Activated B cell treated with CpG ODN at 0.5 μM for 24 hours (primary cell): ENCODE results near the gene H2AZ2. TPM values are rescaled to one million over a fixed set of nuclear protein-coding genes. Genes with fewer than 3 reads are reported as not detected.

Experiments used
- ATAC-seq: fragments of 200-7000 bp; cut with Tn5 transposase; one replicate; pipeline ENCODE4 v1.10.0; 2021; ENCODE audit warnings: low read depth, mild to moderate bottlenecking, moderate library complexity
- CTCF ChIA-PET: fragments of 350-600 bp; sonication (Branson Sonifier 250); formaldehyde crosslinking; loops from one replicate; lab custom pipeline; 2021; ENCODE audit warnings: antibody characterized with exemption; lab: Charles Lee
- POLR2A ChIA-PET: fragments of 350-600 bp; sonication (Branson Sonifier 250); formaldehyde crosslinking; loops from one replicate; lab custom pipeline; 2021; ENCODE audit warnings: antibody characterized with exemption; lab: Charles Lee
- DNase-seq: peaks from one replicate; pipeline ENCODE4 v3.0.0; 2022
- H3K27ac Mint-ChIP-seq: one replicate; pipeline ENCODE4 v1.8.0; 2020; ENCODE audit warnings: mixed read lengths
- H3K27me3 Mint-ChIP-seq: one replicate; pipeline ENCODE4 v1.8.0; 2021; ENCODE audit warnings: mixed read lengths
- H3K36me3 Mint-ChIP-seq: one replicate; pipeline ENCODE4 v1.8.0; 2021; ENCODE audit warnings: low read depth, mixed read lengths
- H3K4me1 Mint-ChIP-seq: one replicate; pipeline ENCODE4 v1.8.0; 2021; ENCODE audit warnings: mixed read lengths
- H3K4me3 Mint-ChIP-seq: one replicate; pipeline ENCODE4 v1.8.0; 2020; ENCODE audit warnings: mild to moderate bottlenecking, mixed read lengths
- H3K9me3 Mint-ChIP-seq: one replicate; pipeline ENCODE4 v1.8.0; 2020; ENCODE audit warnings: mixed read lengths
- intact Hi-C: fragments of 100-400 bp; cut with micrococcal nuclease; formaldehyde crosslinking; loops from one replicate; pipeline ENCODE4 v1.15.1; 2024
- total RNA-seq: library from RNA; stranded (reverse); gene quantifications from 2 replicates; pipeline ENCODE4 v1.2.3, GENCODE V29; 2022
- TF ChIP-seq, protein P1 (sequence below): fragments of 200-600 bp; IDR thresholded peaks from one replicate; pipeline ENCODE4 v1.8.0; 2022; ENCODE audit warnings: antibody characterized with exemption, mild to moderate bottlenecking

Gene H2AZ2
- total RNA-seq, 1 donor from 2014 or later: 111 TPM

DNA sequence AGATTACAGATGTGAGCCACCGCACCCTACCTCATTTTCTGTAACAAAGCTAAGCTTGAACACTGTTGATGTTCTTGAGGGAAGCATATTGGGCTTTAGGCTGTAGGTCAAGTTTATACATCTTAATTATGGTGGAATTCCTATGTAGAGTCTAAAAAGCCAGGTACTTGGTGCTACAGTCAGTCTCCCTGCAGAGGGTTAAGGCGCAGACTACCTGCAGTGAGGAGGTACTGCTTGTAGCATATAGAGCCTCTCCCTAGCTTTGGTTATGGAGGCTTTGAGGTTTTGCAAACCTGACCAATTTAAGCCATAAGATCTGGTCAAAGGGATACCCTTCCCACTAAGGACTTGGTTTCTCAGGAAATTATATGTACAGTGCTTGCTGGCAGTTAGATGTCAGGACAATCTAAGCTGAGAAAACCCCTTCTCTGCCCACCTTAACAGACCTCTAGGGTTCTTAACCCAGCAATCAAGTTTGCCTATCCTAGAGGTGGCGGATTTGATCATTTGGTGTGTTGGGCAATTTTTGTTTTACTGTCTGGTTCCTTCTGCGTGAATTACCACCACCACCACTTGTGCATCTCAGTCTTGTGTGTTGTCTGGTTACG is 45.4 kb downstream of the H2AZ2 start:
- ChIA-PET POLR2A (interaction anchor here (0.6 to 0.8 kb wide), 3 partner anchors 34 to 314 kb away, joined by 3 to 4 read pairs (median 3); no protein-coding TSS in a partner anchor), CTCF (interaction anchor here (1.2 kb wide), 1 partner anchor 45 kb away, joined by 3 read pairs; the partner anchor contains the start of gene H2AZ2)
- Mint-ChIP-seq H3K9me3 (no peaks in the 10 kb centered on the region), H3K27ac (no peak overlapping the region), H3K27me3 (no peaks in the 10 kb centered on the region), H3K4me1 (peaks cover 31% of the 10 kb centered on the region), H3K36me3 (peaks cover 69% of the 10 kb centered on the region), H3K4me3 (no peak overlapping the region)
- DNase-seq (no peak), ATAC-seq (no peak)
- intact Hi-C loops: no loop called here
- TF ChIP-seq, protein P1, sequence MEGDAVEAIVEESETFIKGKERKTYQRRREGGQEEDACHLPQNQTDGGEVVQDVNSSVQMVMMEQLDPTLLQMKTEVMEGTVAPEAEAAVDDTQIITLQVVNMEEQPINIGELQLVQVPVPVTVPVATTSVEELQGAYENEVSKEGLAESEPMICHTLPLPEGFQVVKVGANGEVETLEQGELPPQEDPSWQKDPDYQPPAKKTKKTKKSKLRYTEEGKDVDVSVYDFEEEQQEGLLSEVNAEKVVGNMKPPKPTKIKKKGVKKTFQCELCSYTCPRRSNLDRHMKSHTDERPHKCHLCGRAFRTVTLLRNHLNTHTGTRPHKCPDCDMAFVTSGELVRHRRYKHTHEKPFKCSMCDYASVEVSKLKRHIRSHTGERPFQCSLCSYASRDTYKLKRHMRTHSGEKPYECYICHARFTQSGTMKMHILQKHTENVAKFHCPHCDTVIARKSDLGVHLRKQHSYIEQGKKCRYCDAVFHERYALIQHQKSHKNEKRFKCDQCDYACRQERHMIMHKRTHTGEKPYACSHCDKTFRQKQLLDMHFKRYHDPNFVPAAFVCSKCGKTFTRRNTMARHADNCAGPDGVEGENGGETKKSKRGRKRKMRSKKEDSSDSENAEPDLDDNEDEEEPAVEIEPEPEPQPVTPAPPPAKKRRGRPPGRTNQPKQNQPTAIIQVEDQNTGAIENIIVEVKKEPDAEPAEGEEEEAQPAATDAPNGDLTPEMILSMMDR: no peak

DNA sequence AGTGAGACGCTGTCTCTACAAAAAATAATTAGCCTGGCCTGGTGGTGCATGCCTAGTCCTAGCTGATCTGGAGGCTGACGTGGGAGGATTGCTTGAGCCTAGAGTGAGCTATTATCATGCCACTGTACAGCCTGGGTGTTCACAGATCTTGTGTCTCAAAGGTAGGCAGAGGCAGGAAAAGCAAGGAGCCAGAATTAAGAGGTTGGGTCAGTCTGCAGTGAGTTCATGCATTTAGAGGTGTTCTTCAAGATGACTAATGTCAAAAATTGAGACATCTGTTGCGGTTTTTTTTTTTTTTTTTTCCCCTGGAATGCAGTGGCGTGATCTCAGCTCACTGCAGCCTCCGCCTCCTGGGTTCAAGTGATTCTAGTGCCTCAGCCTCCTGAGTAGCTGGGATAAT is 46.0 kb downstream of the H2AZ2 start:
- Mint-ChIP-seq H3K36me3 (peaks cover 71% of the 10 kb centered on the region), H3K27me3 (no peaks in the 10 kb centered on the region), H3K9me3 (no peaks in the 10 kb centered on the region), H3K27ac (peak overlapping the region; percentile 25), H3K4me3 (no peak overlapping the region), H3K4me1 (peaks cover 34% of the 10 kb centered on the region)
- TF ChIP-seq, protein P1: no peak
- ATAC-seq: no peak
- ChIA-PET CTCF (interaction anchor here (1.2 kb wide), 1 partner anchor 46 kb away, joined by 3 read pairs; the partner anchor contains the start of gene H2AZ2), POLR2A (interaction anchor here (0.6 to 0.8 kb wide), 3 partner anchors 34 to 313 kb away, joined by 3 to 4 read pairs (median 3); no protein-coding TSS in a partner anchor)
- DNase-seq: no peak
- intact Hi-C loops: no loop called here

DNA sequence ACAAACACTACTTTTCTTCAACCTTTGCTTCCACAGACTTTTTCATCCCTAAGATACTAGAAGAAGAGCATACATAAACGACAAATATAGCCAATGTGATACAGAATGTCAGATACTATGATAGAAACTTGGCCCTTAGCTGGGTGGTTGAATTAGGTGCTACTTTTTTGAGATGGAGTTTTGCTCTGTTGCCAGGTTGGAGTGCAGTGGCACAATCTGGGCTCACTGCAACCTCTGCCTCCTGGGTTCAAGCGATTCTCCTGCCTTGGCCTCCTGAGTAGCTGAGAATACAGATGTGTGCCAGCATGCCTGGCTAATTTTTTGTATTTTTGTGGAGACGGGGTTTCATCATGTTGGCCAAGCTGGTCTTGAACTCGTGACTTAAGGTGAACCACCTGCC is 47.9 kb downstream of the H2AZ2 start:
- Mint-ChIP-seq H3K27me3 (no peaks in the 10 kb centered on the region), H3K4me3 (no peak overlapping the region), H3K9me3 (no peaks in the 10 kb centered on the region), H3K36me3 (peaks cover 71% of the 10 kb centered on the region), H3K27ac (peak overlapping the region; percentile 50), H3K4me1 (peaks cover 38% of the 10 kb centered on the region)
- DNase-seq (no peak), ATAC-seq (no peak)
- ChIA-PET CTCF (interaction anchor here (0.7 kb wide), 1 partner anchor 13 kb away, joined by 3 read pairs; no protein-coding TSS in a partner anchor), POLR2A (interaction anchor here (0.7 to 1.5 kb wide), 3 partner anchors 41 to 161 kb away, joined by 3 read pairs; no protein-coding TSS in a partner anchor)
- TF ChIP-seq, protein P1: no peak
- intact Hi-C loops: no loop called here

DNA sequence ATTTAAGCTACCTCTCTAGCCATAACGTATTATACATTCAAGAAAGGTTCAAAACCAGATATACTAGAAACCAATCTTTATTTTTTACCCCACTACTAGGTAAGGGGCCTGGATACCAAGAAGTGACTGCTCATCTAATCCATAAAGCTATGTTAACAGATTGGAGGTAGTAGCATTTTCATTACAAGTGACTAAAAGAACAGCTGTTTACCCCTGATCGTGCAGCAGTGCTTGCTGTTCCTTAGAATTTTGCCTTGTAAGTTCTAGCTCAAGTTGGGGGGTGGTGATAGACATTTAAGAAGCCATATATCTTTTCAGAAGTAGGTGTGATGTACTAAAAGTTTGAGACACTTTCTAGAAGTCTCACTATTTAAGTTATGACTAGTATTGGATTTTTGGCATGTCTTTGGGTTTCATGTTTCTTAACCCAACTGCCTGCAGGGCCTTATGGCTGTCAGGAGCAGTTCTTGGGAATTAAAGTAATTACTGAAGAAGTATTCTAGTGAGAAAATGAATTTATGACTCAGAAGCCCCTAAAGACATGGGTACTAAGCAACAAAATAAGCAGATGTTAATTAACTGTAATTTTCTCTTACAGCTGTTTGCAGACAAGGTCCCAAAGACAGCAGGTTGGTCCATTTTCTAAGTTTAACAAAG is 49.1 kb downstream of the H2AZ2 start:
- ATAC-seq: no peak
- intact Hi-C loops: no loop called here

More for the DNA sequence above, 49.1 kb downstream of the H2AZ2 start:
- DNase-seq: no peak
- Mint-ChIP-seq H3K36me3 (peaks cover 60% of the 10 kb centered on the region), H3K9me3 (no peaks in the 10 kb centered on the region), H3K27me3 (no peaks in the 10 kb centered on the region), H3K4me1 (peaks cover 38% of the 10 kb centered on the region), H3K4me3 (peak overlapping the region; percentile 97), H3K27ac (peak overlapping the region; percentile 47)
- TF ChIP-seq, protein P1: no peak
- ChIA-PET POLR2A (interaction anchor here (0.6 to 5.4 kb wide), 12 partner anchors 24 to 229 kb away, joined by 3 to 77 read pairs (median 5); partner anchors contain the start of genes DDX56, H2AZ2, OGDH and ZMIZ2), CTCF (interaction anchor here (0.7 to 2.7 kb wide), 9 partner anchors 11 to 49 kb away, joined by 3 to 13 read pairs (median 3); partner anchors contain the start of gene H2AZ2)
